IMR-90 (cell line): Measurements from ENCODE around the gene NOSTRIN. TPM values are rescaled to one million over a fixed set of nuclear protein-coding genes. Genes with fewer than 3 reads are reported as not detected.

Experiments used
- ATAC-seq: fragments of 200-7000 bp; cut with Tn5 transposase; 2 replicates; pipeline ENCODE4 v1.9.1; 2020; ENCODE audit warnings: low read depth, mild to moderate bottlenecking, moderate library complexity
- BruUV-seq: library from RNA; stranded (reverse); fragments of 400-500 nt; replicated peaks from 2 replicates; lab custom pipeline; 2021; lab: Mats Ljungman, UMichigan
- CTCF ChIA-PET: fragments of 300-600 bp; formaldehyde crosslinking; extraction: SDS; loops from one replicate; lab custom pipeline; 2021; ENCODE audit warnings: antibody characterized with exemption; lab: Yijun Ruan, JAX
- POLR2A ChIA-PET: fragments of 300-600 bp; sonication (Branson Sonifier 250); formaldehyde crosslinking; loops from one replicate; lab custom pipeline; 2022; ENCODE audit warnings: antibody characterized with exemption; ENCODE audit not compliant: unreplicated experiment; lab: Charles Lee
- DNase-seq: peaks from one replicate; pipeline ENCODE4 v3.0.0; 2013
- H2AFZ ChIP-seq: replicated peaks from 2 replicates; pipeline ENCODE3; 2013; ENCODE audit warnings: low read length, mild to moderate bottlenecking; ENCODE audit not compliant: poor library complexity
- H2AK5ac ChIP-seq: 2 replicates; pipeline ENCODE4 v1.6.1; 2013; ENCODE audit warnings: low read depth, low read length, inconsistent platforms
- H2AK9ac ChIP-seq: replicated peaks from 2 replicates; pipeline ENCODE3; 2013; ENCODE audit warnings: mild to moderate bottlenecking, low read depth, low read length, moderate library complexity; ENCODE audit not compliant: poor library complexity
- H2BK120ac ChIP-seq: 2 replicates; pipeline ENCODE4 v1.6.1; 2013; ENCODE audit warnings: low read depth, low read length, inconsistent platforms
- H2BK15ac ChIP-seq: 3 replicates; pipeline ENCODE4 v1.6.1; 2013; ENCODE audit warnings: low read depth, low read length, inconsistent platforms
- H2BK20ac ChIP-seq: 2 replicates; pipeline ENCODE4 v1.6.1; 2013; ENCODE audit warnings: low read depth, mild to moderate bottlenecking, inconsistent platforms, low read length, moderate library complexity
- H2BK5ac ChIP-seq: 2 replicates; pipeline ENCODE4 v1.6.1; 2013; ENCODE audit warnings: mild to moderate bottlenecking, low read depth, low read length, inconsistent platforms; ENCODE audit not compliant: poor library complexity, severe bottlenecking
- H3K14ac ChIP-seq: replicated peaks from 2 replicates; pipeline ENCODE4 v1.6.1; 2013; ENCODE audit warnings: low read depth, low read length, inconsistent platforms
- H3K18ac ChIP-seq: 2 replicates; pipeline ENCODE4 v1.6.1; 2013; ENCODE audit warnings: low read depth, low read length, control low read depth
- H3K23ac ChIP-seq: 2 replicates; pipeline ENCODE4 v1.6.1; 2013; ENCODE audit warnings: low read depth, low read length, inconsistent platforms
- H3K27ac ChIP-seq: 2 replicates; pipeline ENCODE4 v1.5.1; 2013; ENCODE audit warnings: mild to moderate bottlenecking, control low read depth, low read length; ENCODE audit not compliant: insufficient read depth
- H3K27me3 ChIP-seq: 2 replicates; pipeline ENCODE4 v1.6.1; 2013; ENCODE audit warnings: low read length; ENCODE audit not compliant: control insufficient read depth, insufficient read depth
- H3K36me3 ChIP-seq: 2 replicates; pipeline ENCODE4 v1.6.1; 2013; ENCODE audit warnings: low read length, mixed read lengths; ENCODE audit not compliant: control insufficient read depth, insufficient read depth
- H3K4ac ChIP-seq: 2 replicates; pipeline ENCODE4 v1.6.1; 2013; ENCODE audit warnings: low read depth, low read length, inconsistent platforms
- H3K4me1 ChIP-seq: 2 replicates; pipeline ENCODE4 v1.6.1; 2013; ENCODE audit warnings: low read length, mixed read lengths; ENCODE audit not compliant: control insufficient read depth, insufficient read depth
- H3K4me2 ChIP-seq: 2 replicates; pipeline ENCODE4 v1.6.1; 2013; ENCODE audit warnings: low read depth, mild to moderate bottlenecking, control low read depth, low read length, moderate library complexity
- H3K4me3 ChIP-seq: 2 replicates; pipeline ENCODE4 v1.5.1; 2013; ENCODE audit warnings: low read depth, mild to moderate bottlenecking, control low read depth, low read length, moderate library complexity; ENCODE audit not compliant: insufficient read depth
- H3K56ac ChIP-seq: 2 replicates; pipeline ENCODE4 v1.6.1; 2013; ENCODE audit warnings: low read length, inconsistent platforms; ENCODE audit not compliant: insufficient read depth; ENCODE audit errors: extremely low read depth
- H3K79me1 ChIP-seq, 2 experiments: 2 replicates each; pipeline ENCODE4 v1.6.1; 2013; ENCODE audit warnings: low read length in 2 of 2, inconsistent platforms in 1 of 2, low read depth in 1 of 2
- H3K9ac ChIP-seq: 2 replicates; pipeline ENCODE4 v1.6.1; 2013; ENCODE audit warnings: low read depth, low read length, control low read depth
- H3K9me1 ChIP-seq: 2 replicates; pipeline ENCODE4 v1.6.1; 2013; ENCODE audit warnings: low read length, inconsistent platforms; ENCODE audit not compliant: insufficient read depth
- H3K9me3 ChIP-seq: 2 replicates; pipeline ENCODE4 v1.6.1; 2013; ENCODE audit warnings: low read length; ENCODE audit not compliant: control insufficient read depth, insufficient read depth
- H4K20me1 ChIP-seq: 2 replicates; pipeline ENCODE4 v1.6.1; 2013; ENCODE audit warnings: low read length, inconsistent platforms; ENCODE audit not compliant: insufficient read depth
- H4K5ac ChIP-seq: 2 replicates; pipeline ENCODE4 v1.6.1; 2013; ENCODE audit warnings: mild to moderate bottlenecking, low read depth, low read length, control low read depth
- H4K8ac ChIP-seq, 2 experiments: 2 replicates each; pipeline ENCODE4 v1.6.1; 2013; ENCODE audit warnings: low read depth in 2 of 2, low read length in 2 of 2, control low read depth in 1 of 2, inconsistent platforms in 1 of 2
- H4K91ac ChIP-seq: 2 replicates; pipeline ENCODE4 v1.6.1; 2013; ENCODE audit warnings: low read depth, low read length, inconsistent platforms; ENCODE audit not compliant: insufficient read depth
- CEBPB ChIP-seq: IDR thresholded peaks from 2 replicates; pipeline ENCODE4 v1.6.1; 2012; ENCODE audit warnings: low read depth, low read length, improper control_type of control experiment
- CHD1 ChIP-seq: IDR thresholded peaks from 2 replicates; pipeline ENCODE4 v1.6.1; 2012; ENCODE audit warnings: low read depth, low read length, improper control_type of control experiment
- FOS ChIP-seq: fragments of 150-350 bp; IDR thresholded peaks from 2 replicates; pipeline ENCODE4 v1.6.1; 2016; ENCODE audit warnings: low read depth, low read length
- MAFK ChIP-seq: IDR thresholded peaks from 2 replicates; pipeline ENCODE4 v1.6.1; 2012; ENCODE audit warnings: low read depth, low read length, improper control_type of control experiment
- MAZ ChIP-seq: IDR thresholded peaks from 2 replicates; pipeline ENCODE4 v1.6.1; 2012; ENCODE audit warnings: low read depth, mild to moderate bottlenecking, low read length, improper control_type of control experiment, moderate library complexity, borderline replicate concordance
- MXI1 ChIP-seq: IDR thresholded peaks from 2 replicates; pipeline ENCODE4 v1.6.1; 2012; ENCODE audit warnings: low read depth, mild to moderate bottlenecking, low read length, moderate library complexity, borderline replicate concordance
- POLR2A ChIP-seq: IDR thresholded peaks from 2 replicates; pipeline ENCODE4 v1.6.1; 2012; ENCODE audit warnings: mild to moderate bottlenecking, low read depth, low read length
- RAD21 ChIP-seq: IDR thresholded peaks from 2 replicates; pipeline ENCODE4 v1.6.1; 2012; ENCODE audit warnings: low read length, improper control_type of control experiment
- RCOR1 ChIP-seq: IDR thresholded peaks from 2 replicates; pipeline ENCODE4 v1.6.1; 2012; ENCODE audit warnings: mild to moderate bottlenecking, low read length, improper control_type of control experiment; ENCODE audit not compliant: insufficient replicate concordance
- RFX5 ChIP-seq: IDR thresholded peaks from 2 replicates; pipeline ENCODE4 v1.8.0; 2012; ENCODE audit warnings: low read depth, mild to moderate bottlenecking, low read length, moderate library complexity
- SMC3 ChIP-seq: fragments of 150-350 bp; IDR thresholded peaks from 2 replicates; pipeline ENCODE4 v1.6.1; 2016; ENCODE audit warnings: low read depth, mild to moderate bottlenecking, antibody characterized with exemption, low read length, moderate library complexity
- WGBS, 2 experiments: methylation state at CpG; one replicate each; pipeline versions ENCODE4 v1.1.5 to v1.1.7; 2013; ENCODE audit warnings: missing lambda C conversion rate in 2 of 2; ENCODE audit not compliant: insufficient read length in 1 of 2; ENCODE audit errors: extremely low coverage in 2 of 2; 5-methylcytosine and 5-hydroxymethylcytosine counted together
- dilution Hi-C: fragments of 300-500 bp; cut with HindIII; formaldehyde crosslinking; loops from one replicate; pipeline ENCODE4 v1.14.3; 2018; ENCODE audit warnings: low sequenced_read_pairs; ENCODE audit not compliant: unreplicated experiment
- in situ Hi-C: fragments of 300-500 bp; cut with MboI; formaldehyde crosslinking; loops from 3 replicates; pipeline ENCODE4 v1.14.3; 2019; ENCODE audit warnings: low sequenced_read_pairs, inconsistent platforms, mixed read lengths
- intact Hi-C: fragments of 100-400 bp; cut with micrococcal nuclease; formaldehyde crosslinking; loops from 2 replicates; pipeline ENCODE4 v1.10.0; 2022
- polyA plus RNA-seq, 3 experiments: library from polyadenylated mRNA; depleted of rRNA; stranded (reverse); fragments of >200 nt; gene quantifications; 2 replicates each; pipeline ENCODE4 v1.2.3, GENCODE V29; 2012; ENCODE audit warnings: low replicate concordance in 1 of 3
- total RNA-seq: library from RNA; depleted of rRNA; stranded (reverse); fragments of >200 nt; gene quantifications from 2 replicates; pipeline ENCODE4 v1.2.3, GENCODE V29; 2012
- TF ChIP-seq, protein P1 (sequence below): conservative IDR thresholded peaks from 2 replicates; pipeline ENCODE4 v1.5.1; 2012; ENCODE audit warnings: mild to moderate bottlenecking, low read depth, low read length, improper control_type of control experiment
- TF ChIP-seq, protein P2 (sequence below): fragments of 150-350 bp; IDR thresholded peaks from 2 replicates; pipeline ENCODE4 v1.6.1; 2017; ENCODE audit warnings: mild to moderate bottlenecking, antibody characterized with exemption, low read length, low read depth
- TF ChIP-seq, protein P3 (sequence below): fragments of 150-350 bp; IDR thresholded peaks from 2 replicates; pipeline ENCODE4 v1.6.1; 2016; ENCODE audit warnings: low read depth, mild to moderate bottlenecking, low read length, moderate library complexity, borderline replicate concordance

NOSTRIN gene
- total and polyA plus RNA-seq, 2 of the 4 experiments (the other 2 are of a cell fraction), result 0.15 to 0.18 TPM

- H2AK5ac ChIP-seq, result no peak overlapping the region
- H3K56ac ChIP-seq, result no peak overlapping the region
- ChIA-PET CTCF (no interaction called here), POLR2A (no interaction called here)
- H3K9me1 ChIP-seq, result no peaks in the 10 kb centered on the region
- no peak for DNase-seq
- TF ChIP-seq RAD21 (no peak), RCOR1 (no peak), FOS (no peak), RFX5 (no peak), CEBPB (no peak), MAZ (no peak), SMC3 (no peak), CHD1 (no peak), MXI1 (no peak), POLR2A (no peak), MAFK (no peak)
- TF ChIP-seq, protein P1, sequence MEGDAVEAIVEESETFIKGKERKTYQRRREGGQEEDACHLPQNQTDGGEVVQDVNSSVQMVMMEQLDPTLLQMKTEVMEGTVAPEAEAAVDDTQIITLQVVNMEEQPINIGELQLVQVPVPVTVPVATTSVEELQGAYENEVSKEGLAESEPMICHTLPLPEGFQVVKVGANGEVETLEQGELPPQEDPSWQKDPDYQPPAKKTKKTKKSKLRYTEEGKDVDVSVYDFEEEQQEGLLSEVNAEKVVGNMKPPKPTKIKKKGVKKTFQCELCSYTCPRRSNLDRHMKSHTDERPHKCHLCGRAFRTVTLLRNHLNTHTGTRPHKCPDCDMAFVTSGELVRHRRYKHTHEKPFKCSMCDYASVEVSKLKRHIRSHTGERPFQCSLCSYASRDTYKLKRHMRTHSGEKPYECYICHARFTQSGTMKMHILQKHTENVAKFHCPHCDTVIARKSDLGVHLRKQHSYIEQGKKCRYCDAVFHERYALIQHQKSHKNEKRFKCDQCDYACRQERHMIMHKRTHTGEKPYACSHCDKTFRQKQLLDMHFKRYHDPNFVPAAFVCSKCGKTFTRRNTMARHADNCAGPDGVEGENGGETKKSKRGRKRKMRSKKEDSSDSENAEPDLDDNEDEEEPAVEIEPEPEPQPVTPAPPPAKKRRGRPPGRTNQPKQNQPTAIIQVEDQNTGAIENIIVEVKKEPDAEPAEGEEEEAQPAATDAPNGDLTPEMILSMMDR, result no peak
- TF ChIP-seq, protein P2, sequence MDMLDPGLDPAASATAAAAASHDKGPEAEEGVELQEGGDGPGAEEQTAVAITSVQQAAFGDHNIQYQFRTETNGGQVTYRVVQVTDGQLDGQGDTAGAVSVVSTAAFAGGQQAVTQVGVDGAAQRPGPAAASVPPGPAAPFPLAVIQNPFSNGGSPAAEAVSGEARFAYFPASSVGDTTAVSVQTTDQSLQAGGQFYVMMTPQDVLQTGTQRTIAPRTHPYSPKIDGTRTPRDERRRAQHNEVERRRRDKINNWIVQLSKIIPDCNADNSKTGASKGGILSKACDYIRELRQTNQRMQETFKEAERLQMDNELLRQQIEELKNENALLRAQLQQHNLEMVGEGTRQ, result no peak
- TF ChIP-seq, protein P3, sequence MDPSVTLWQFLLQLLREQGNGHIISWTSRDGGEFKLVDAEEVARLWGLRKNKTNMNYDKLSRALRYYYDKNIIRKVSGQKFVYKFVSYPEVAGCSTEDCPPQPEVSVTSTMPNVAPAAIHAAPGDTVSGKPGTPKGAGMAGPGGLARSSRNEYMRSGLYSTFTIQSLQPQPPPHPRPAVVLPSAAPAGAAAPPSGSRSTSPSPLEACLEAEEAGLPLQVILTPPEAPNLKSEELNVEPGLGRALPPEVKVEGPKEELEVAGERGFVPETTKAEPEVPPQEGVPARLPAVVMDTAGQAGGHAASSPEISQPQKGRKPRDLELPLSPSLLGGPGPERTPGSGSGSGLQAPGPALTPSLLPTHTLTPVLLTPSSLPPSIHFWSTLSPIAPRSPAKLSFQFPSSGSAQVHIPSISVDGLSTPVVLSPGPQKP, result no peak
- no peak overlapping the region for H4K8ac ChIP-seq
- H3K9ac ChIP-seq, result no peak overlapping the region
- intact Hi-C loops, result no loop called here
- H3K4ac ChIP-seq, result no peak overlapping the region
- dilution Hi-C loops, result no loop called here
- H2BK120ac ChIP-seq, result no peak overlapping the region
- no peak overlapping the region for H2BK20ac ChIP-seq
- no peaks in the 10 kb centered on the region; the same call in 1 of the 2 replicates for H3K27me3 ChIP-seq
- no peaks in the 10 kb centered on the region for H4K20me1 ChIP-seq
- no peak overlapping the region for H4K5ac ChIP-seq
- no peak overlapping the region for H2AFZ ChIP-seq
- no peaks in the 10 kb centered on the region for H3K9me3 ChIP-seq
- H3K36me3 ChIP-seq, result no peaks in the 10 kb centered on the region
- no TSS peak for BruUV-seq
- no peak overlapping the region for H3K4me3 ChIP-seq
- no peak overlapping the region for H3K18ac ChIP-seq
- H3K79me1 ChIP-seq, result no peaks in the 10 kb centered on the region
- H4K91ac ChIP-seq, result no peak overlapping the region
- H3K4me1 ChIP-seq, result peaks cover 3% of the 10 kb centered on the region; the same call in 1 of the 2 replicates
- no peak for ATAC-seq
- H3K14ac ChIP-seq, result no peak overlapping the region
- in situ Hi-C loops, result no loop called here
- no peak overlapping the region for H2BK15ac ChIP-seq
- no peak overlapping the region for H3K4me2 ChIP-seq
- H3K23ac ChIP-seq, result no peak overlapping the region
- no peak overlapping the region for H2AK9ac ChIP-seq
- no peak overlapping the region for H3K27ac ChIP-seq
- WGBS, 2 experiments, result 80% methylated on average over 3 of the region's 7 CpGs; no CpG with 5 or more reads in 1 of the 2 experiments
- no peak overlapping the region for H2BK5ac ChIP-seq
Measured at GRCh38 chr2:168805615-168806014, 3.2 kb downstream of the NOSTRIN start.
